GM18870 (cell line): ENCODE results near the gene CHN2.

ENCODE experiments used
- ATAC-seq: cut with Tn5 transposase; IDR thresholded peaks from one replicate; pipeline ENCODE4 v1.9.1; 2021; ENCODE audit warnings: moderate library complexity; ENCODE audit not compliant: unreplicated experiment

The CHN2 gene

DNA sequence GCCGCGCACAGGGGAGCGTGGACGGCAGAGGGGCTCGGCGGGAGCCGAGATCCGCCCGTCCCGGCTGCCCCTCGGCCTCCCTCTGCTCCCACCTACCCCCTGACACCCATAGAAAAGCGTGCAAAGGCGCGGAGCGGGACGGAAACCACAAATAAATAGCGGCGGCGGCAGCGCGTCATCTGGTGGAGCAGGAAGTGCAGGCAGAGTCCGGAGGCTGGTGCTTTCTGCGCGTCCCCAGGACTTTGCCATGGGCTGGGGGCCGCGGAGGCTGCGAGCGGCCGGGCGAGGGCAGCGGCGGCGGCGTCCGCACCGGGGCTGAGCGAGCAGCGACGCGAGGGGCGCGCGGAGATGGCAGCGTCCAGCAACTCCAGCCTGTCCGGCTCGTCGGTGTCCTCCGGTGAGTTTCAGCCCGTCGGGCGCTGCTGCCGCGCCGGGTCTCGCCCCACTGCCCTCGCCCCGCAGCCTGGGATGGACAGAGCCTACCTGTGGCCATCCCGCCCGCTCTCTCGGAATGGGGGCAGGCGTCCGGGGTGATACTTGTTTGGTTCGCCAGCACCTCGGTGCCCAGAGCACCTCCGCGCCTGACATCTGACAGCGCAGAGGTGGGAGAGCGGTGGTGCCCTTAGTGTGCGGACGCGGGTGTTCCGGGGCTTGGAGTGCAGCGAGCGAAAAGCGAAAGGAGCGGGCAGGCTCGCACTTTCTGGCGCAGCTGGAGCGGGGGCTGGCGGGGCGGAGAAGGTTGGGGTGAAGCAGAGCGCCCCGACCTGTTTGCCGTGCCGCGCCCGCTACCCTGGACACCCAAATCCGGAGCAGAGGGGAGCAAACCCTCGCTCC lies at the start of gene CHN2:
Gene CHN2 (plus strand): TSS at position 182 of the 834 bp plus-strand sequence.
- no peak for ATAC-seq

DNA sequence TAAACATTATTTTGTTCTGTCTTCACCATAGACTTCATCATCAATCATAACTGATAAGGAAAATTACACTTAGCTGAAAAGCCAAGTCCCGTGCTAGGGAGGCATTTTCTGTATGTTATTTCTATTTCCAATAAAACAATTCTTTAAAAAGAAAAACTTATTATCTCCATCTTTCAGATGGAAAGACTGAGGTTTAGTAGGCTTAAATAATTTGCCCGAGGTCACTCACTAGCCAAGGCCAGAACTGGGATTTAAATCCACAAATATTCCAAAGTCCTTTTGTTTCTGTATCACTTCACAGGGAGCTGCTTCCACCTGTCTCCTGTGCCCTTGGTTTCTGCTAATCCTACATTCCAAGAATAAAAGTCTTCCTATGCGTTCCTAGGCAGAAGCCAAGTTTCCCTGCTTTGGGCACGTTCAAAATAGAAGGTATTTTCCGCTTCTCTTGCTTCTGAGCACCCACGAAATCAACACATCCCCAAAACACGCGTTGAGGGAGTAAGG lies 49.0 kb upstream of the CHN2 start:
- ATAC-seq = no peak

DNA sequence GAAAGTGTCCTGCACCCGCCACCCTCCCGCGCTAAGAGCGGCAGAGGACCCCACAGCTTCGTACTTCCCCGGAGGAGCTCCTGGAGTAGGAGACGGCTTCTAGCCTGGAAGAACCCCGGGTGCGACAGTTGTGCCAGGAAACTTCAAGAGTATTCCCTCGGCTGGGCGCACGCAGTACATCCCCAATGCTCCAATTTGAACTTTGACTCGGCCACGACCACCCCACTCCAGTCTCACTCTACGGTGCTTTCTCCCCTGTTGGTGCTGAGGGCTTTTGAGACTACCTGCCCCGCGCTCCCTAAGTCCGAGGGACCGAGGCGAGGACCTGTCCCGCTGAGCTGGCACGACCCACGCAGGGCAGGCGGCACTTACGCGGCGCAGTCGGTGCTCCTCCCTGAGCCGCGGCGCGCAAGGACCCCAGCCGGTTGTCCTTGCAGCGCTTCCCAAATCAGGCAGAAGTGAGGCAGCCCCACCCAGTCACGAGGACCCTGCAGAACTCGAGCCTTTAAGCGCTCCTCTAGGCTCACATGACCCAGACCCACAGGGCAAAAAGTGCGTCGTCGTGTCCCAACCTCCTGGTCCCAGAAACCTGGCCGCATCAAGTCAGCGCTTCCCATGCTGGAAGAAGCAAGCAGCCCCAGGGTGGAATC lies 48.4 kb upstream of the CHN2 start, which contains the start of gene CPVL:
Gene CPVL (minus strand): TSS at position 481 of the 650 bp plus-strand sequence. CDS start 25,476 bp downstream, outside the sequence.
- no peak for ATAC-seq

DNA sequence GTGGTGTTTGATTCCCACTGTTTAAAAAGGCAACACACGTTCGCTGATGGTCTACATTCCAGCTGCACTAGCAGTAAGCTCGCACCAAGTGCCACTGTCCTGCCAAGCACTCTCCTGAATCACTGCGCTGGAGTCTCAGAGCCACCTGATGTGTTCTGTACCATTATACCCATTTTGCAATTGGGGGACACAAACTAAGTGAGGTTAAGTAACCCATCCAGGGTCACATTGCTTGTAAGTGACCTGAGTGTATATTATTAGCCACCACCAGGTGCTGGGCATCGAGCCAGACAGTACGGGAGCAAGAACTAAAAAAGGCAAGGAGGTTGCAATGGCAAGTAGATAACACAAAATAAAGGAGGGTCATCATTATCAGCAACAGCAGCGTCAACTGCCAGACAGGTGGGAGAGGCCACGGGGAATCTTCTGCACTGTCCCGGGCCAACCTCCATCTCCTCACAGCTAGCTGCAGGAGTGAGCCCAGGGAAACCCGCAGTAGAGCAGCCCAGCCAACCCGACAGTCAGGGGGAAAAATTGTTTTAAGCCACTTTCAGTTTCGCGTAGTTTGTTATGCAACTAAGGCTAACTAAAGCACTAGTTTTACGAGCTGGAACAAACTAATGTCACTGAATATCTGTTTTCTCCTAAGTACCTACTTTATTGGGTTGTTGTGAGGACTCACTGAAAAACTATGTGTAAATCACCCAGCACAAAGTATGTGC lies 47.5 kb upstream of the CHN2 start:
- no peak for ATAC-seq

DNA sequence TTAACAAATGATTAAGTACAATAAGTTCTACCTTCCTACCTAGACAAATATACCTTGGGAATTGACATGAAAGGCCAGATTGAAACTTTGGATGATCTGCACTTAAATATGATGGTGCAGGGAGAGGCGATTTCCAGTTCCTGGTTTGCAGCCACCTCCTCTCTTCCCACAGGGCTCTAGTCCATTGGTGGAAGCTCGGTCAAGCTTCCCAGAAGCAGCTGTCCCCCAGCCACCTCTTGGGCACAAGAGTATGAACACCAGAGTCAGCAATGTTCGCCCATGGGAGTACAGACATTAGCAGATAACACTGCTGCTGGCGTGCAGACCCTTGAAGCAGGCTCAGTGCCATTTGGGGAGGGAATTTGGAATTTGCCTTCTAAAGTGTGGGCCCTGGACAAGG lies 46.8 kb upstream of the CHN2 start:
- no peak for ATAC-seq

DNA sequence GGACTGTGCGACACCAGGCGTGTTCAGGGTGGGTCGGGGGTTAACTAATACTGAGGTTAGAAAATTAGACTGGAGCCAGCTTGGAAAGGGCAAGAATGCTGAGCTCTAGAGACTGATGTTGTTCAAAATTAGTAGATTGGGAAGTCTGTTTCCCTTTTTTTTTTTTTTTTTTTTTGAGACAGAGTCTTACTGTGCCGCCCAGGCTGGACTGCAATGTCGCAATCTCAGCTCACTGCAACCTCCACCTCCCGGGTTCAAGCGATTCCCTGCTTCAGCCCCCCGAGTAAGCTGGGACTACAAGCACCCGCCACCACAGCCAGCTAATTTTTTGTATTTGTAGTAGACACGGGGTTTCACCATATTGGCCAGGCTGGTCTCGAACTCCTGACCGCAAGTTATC lies 45.5 kb upstream of the CHN2 start:
- ATAC-seq = no peak

DNA sequence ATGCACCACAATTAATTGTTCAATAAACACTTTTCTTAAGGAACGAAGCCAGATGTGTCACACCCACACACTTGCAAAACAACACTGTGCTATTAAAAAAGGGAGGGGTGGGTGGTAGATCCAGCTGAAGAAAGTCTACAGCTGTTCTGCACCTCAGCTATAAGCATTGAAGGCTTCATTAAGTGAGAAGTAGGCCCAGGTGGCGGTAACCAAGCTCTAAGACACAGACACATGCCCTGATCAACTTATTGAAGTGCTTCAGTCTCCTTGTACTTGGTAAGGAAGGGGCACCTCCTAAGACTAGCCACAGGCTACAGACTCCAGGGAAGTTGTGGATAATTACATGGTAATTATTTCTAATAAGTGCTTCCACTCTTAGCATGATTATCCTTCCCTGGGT lies 43.7 kb upstream of the CHN2 start:
- ATAC-seq = no peak

DNA sequence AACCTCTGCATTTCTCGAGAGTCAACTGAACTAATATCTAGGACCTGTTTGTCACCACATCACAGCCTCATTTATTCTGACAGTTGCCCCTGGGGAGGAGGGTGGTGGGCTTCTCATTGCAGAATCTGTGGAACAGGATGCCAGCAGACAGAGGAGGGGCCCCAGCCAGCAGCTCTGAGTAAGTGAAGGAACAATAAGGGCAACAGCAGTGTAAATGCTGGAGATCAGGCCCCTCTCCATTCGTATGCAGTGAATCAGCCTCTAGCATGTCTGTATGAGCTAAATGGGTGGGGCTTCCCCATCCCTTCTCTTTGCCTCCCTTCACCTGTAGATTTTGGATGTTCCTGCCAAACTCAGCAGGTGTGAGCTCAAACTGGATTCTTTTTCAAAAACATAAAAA lies 40.5 kb upstream of the CHN2 start:
- no peak for ATAC-seq

DNA sequence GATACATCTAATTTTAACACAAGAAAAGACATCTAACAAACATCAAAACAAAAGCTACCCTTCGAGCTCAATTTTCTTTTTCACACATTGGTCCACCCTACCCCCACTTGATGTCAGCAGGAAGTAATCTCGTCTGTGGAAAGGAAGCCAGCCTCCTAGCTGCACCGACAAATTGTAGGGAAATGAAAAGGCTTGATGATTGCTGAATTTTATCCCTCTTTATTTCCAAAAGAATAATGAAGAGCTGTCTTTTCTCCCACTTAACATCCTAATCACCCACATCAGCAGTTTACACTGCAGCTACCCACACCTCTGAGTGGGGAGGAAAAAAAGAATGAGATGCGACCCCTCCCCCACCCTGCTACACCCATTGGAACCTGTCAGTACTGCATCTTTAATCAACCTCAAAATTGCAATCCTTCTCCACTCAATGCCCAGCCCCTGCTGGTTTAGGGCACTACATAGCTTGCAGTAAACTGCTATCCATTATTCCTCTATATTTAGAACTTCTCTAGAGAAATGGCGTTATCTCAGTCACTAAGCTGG lies 37.6 kb upstream of the CHN2 start:
- no peak for ATAC-seq

DNA sequence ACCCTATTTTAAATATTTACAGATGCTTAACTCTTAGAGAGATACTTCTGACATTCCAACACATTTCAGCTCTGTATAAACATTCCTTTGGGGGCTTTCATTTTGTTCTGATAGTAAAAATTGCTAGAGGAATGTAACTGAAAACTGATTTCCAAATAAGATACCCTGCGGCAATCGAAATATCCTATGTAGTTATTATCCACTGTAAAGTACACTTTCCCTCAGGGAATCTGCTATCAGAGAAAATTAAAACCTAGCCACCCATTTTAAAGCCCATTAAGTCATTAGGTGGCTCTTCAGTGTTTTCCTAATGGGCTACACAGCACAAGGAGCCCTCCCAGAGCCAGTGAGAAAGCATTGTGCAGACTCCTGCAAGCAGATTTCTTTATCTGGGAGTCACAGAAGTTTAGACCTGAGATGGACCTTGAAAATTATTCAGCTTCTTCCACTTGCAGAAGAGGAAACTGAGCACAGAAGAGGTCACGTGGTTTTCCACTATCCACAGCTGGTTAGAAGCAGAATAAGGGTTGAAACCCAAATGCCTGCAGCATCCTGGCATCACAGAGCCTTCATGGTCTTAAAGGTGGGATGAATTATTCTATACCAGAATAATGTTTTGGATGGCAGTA lies 35.7 kb upstream of the CHN2 start:
- ATAC-seq = no peak

DNA sequence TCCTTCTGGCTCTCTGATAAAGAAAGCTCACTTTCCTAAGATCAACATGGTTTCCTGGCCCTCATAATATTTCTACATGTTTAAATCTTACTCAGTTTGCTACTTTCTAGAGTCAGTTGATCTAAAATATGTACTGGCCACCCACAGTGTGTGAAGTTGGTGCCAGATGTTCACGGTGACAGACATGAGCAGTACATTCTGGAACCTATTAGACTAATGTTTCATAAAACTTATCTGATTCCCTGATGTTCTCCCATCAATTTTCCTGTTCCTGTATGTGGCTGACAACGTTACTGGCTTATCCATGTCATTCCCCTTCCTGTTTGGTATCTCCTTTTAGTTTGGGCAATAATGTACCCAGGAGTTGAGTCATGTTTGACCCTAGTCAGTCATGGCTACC lies 34.5 kb upstream of the CHN2 start:
- ATAC-seq = no peak

DNA sequence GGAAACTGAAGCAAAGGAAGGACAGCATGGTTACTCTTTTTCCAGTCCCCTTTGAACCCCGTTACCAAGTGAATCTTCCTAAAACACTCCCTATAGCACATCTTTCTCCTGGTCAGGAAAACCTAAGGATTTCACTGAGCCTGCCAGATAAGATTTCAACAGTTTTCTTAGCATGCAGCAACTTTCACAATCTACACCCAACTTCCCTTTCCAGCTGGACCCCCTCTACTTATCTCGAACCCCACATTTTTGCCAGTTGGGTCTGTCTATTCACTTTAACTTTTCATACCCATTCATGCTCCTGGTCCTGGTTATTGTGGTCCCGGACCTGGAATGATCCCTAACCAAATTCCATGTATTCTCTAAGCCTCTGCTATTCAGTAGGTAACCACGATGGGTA lies 33.3 kb upstream of the CHN2 start:
- ATAC-seq = no peak

DNA sequence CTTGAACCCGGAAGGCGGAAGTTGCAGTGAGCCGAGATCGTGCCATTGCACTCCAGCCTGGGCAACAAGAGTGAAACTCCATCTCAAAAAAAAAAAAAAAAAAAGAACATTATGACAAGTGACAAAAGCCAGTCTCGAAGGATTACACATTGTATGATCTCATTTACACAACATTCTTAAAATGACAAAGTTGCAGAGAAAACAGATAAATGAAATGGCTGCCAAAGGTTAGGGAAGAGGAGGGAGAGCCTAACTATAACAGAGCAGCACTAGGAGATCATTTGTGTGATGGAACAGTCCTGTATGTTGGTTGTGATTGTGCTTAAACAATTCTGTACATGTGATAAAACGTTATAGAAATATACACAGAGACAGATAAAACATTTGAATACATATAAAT lies 32.0 kb upstream of the CHN2 start:
- ATAC-seq = no peak

DNA sequence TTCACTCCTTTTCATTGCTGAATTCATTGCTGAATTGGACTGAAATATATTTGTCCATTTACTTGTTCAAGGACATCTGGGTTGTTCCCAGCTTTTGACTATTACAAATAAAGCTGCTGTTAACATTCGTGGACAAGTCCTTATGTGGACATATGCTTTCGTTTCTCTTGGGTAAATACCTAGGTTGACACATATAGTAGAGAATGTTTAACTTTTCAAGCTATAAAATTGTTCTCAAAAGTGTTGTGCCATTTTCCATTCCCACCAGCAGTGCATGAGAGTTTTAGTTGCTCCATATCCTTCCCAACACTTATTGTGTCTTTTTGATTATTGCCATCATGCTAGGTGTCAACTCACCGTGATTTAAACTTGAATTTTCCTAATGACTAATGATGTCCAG lies 30.7 kb upstream of the CHN2 start:
- no peak for ATAC-seq

DNA sequence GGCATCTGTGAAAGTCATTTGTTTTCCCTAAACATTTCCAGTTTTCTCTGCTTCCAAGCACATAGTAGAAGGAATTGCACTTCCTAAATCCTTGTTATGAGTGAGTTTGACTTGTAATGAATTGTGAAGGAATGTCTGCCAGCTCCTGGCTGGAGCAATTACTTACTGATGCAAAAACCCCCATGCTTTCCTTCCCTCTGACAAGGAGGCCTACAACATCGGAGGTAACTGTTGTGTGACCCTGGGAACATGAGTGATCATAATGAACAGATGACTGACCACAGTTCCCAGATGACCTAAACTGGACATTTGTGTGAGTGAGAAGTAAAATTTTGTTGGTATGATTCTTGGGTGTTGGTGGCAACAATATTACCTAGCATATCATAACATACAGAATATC lies 26.9 kb upstream of the CHN2 start:
- ATAC-seq = no peak

DNA sequence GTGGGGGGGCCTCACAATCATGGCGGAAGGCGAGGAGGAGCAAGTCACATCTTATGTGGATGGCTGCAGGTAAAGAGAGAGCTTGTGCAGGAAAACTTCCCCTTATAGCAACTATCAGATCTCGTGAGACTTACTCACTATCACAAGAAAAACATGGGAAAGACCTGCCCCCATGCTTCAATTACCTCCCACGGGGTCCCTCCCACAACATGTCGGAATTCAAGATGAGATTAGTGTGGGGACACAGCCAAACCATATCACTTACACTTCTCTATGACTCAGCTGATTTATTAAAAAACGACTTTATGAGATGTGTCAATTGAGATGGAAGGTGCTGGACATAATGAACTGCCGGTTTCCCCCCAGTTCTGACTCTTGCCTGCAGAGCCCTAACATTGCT lies 23.8 kb upstream of the CHN2 start:
- no peak for ATAC-seq

DNA sequence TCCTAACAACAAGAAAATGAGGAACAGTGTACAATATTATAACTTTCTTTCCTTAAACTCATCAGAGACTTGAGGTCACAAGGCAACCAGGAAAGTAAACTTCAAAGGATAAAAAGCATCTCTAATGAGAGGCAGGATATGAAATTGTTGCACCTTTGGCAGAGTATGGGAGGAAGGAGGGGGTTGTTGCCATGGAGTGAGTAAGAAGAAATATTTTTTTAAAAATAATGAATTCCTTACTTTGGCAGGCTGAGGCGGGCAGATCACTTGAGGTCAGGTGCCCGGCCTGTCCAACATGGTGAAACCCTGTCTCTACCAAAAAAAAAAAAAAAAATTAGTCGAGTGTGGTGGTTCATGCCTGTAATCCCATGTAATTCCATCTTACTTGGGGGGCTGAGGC lies 21.1 kb upstream of the CHN2 start:
- no peak for ATAC-seq

DNA sequence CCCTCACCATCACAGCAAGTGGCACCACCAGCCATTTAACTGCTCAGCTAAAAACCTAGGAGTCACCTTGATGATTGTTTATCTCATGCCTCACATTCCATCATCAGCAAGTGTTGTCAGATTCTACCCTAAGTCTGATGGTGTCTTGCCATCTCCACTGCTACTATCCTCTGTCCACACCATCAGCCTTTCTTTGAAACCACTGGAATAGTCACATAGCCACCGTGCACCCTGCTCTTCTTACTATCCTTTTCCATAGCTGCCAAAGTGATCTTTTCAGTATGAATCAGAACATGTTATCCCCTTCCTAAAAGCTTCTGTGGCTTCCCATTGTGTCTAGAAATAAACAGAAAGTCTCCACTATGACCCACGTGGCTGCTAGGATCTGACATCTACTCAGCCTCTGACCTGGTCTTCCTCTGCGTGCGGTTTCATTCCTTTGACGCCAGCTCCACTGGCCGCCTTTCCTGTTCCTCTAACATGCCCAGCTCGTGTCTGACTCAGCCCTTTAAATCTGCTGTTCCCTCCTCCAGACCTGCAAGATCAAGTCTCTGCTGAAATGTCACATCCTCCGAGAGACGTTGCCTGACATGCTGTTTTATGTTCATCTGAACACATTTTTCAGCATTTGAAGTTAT lies 16.5 kb upstream of the CHN2 start:
- no peak for ATAC-seq

DNA sequence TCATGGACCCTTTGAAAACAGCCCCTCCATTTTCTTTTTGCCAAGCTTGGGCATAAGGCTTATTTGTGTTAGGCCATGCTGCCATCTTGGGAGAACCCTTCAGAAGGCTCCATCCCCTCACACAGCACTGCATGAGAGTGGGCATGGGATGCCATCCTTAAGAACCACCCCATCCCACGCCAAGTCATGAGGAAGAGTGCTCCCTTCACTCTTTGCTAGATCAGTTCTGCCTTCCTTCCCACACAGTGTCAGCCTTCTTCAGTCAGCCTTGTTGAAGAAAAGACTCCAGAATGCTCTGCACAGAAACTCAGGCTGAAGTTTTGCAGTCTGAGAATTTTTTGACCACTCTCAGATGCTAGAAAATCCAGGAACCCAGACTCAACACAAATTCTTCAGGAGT lies 15.5 kb upstream of the CHN2 start:
- no peak for ATAC-seq

DNA sequence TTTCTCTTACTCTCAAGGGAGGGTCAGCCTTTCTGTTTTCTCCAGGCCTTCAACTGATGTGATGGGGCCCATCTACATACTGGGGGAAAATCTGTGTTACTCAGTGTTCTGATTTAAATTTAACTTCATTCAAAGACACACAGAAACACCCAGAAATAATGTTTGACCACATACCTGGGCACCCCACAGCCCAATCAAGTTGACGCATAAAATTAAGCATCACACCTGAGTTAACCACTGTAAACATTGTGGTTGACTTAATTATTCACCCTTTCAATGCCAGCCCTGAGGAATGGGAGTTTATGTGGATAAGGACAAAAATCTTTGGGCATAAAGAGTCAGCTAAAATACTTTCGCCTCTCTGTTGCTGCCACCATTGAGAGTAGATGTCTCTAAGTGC lies 10.0 kb upstream of the CHN2 start:
- no peak for ATAC-seq
